Measurements from ENCODE around the gene ENO1. TPM values are rescaled to one million over a fixed set of nuclear protein-coding genes. Genes with fewer than 3 reads are reported as not detected.

Gene ENO1
- total RNA-seq, 4 donors from 2014 or later: 954 to 1,668 (median 1,315) TPM

- Histone ChIP-seq H3K27ac (no peak overlapping the region), H3K27me3 (no peaks in the 10 kb centered on the region), H3K9me3 (no peaks in the 10 kb centered on the region), H3K4me1 (peaks cover 6 to 24% (median 8%) of the 10 kb centered on the region in 3 donors), H3K36me3 (no peaks in the 10 kb centered on the region), H3K4me3 (no peak overlapping the region)
- intact Hi-C loops (cut with DNase I): loop anchor here (10.0 kb wide), 2 partner anchors 121 to 281 kb away; no protein-coding TSS in a partner anchor
- DNase-seq: no peak
- TF ChIP-seq CTCF (IDR thresholded peaks at IDR 0.05) (no peak), POLR2A (IDR thresholded peaks at IDR 0.05) (no peak)
- WGBS, 2 donors: 84 to 93% methylated on average over 13 to 15 of the region's 21 CpGs
Measured at GRCh38 chr1:8845104-8846097, 33.1 kb downstream of the ENO1 start.

- TF ChIP-seq CTCF (IDR thresholded peaks at IDR 0.05) (no peak), POLR2A (IDR thresholded peaks at IDR 0.05) (no peak)
- Histone ChIP-seq H3K4me1 (peaks cover 6 to 24% (median 8%) of the 10 kb centered on the region in 3 donors), H3K27me3 (no peaks in the 10 kb centered on the region), H3K9me3 (no peaks in the 10 kb centered on the region), H3K27ac (no peak overlapping the region), H3K36me3 (no peaks in the 10 kb centered on the region), H3K4me3 (no peak overlapping the region)
- intact Hi-C loops (cut with DNase I): loop anchor here (10.0 kb wide), 2 partner anchors 120 to 280 kb away; no protein-coding TSS in a partner anchor
- no peak for DNase-seq
- 64 to 67% methylated on average over 5 of the region's 7 CpGs for WGBS, 2 donors
Measured at GRCh38 chr1:8844501-8845006, 33.9 kb downstream of the ENO1 start.

- intact Hi-C loops (cut with DNase I): loop anchor here (10.0 kb wide), 2 partner anchors 117 to 277 kb away; no protein-coding TSS in a partner anchor
- Histone ChIP-seq H3K27ac (no peak overlapping the region), H3K9me3 (no peaks in the 10 kb centered on the region), H3K36me3 (no peaks in the 10 kb centered on the region), H3K27me3 (no peaks in the 10 kb centered on the region), H3K4me1 (peaks cover 0 to 1% (median 0%) of the 10 kb centered on the region in 3 donors), H3K4me3 (no peak overlapping the region)
- 49 to 92% methylated on average over 2 to 3 of the region's 3 CpGs for WGBS, 2 donors
- TF ChIP-seq POLR2A (IDR thresholded peaks at IDR 0.05): no peak
- TF ChIP-seq CTCF (IDR thresholded peaks at IDR 0.05): no peak
- no peak for DNase-seq
Measured at GRCh38 chr1:8841395-8841794, 37.1 kb downstream of the ENO1 start.

GRCh38 chr1:8839990-8840389, 38.5 kb downstream of the ENO1 start:
- no peaks in the 10 kb centered on the region for H3K9me3 ChIP-seq
- WGBS, 2 donors: 85% methylated on average over 5 to 7 of the region's 7 CpGs
- no peaks in the 10 kb centered on the region for H3K27me3 ChIP-seq
- no peaks in the 10 kb centered on the region for H3K36me3 ChIP-seq
- intact Hi-C loops (cut with DNase I): loop anchor here (10.0 kb wide), 2 partner anchors 115 to 275 kb away; no protein-coding TSS in a partner anchor
- no peak for TF ChIP-seq POLR2A (IDR thresholded peaks at IDR 0.05)
- no peak for TF ChIP-seq CTCF (IDR thresholded peaks at IDR 0.05)
- no peak overlapping the region for H3K27ac ChIP-seq
- DNase-seq: no peak
- H3K4me3 ChIP-seq: no peak overlapping the region
- H3K4me1 ChIP-seq: peaks cover 0 to 7% (median 0%) of the 10 kb centered on the region in 3 donors
